H7 (cell line): ENCODE data around the gene IL22RA2. TPM values are rescaled to one million over a fixed set of nuclear protein-coding genes. Genes with fewer than 3 reads are reported as not detected.
"Not testable (repeated sequence)": the region's sequence is repeated elsewhere in the genome, so short reads cannot be mapped to it uniquely, and the experiment has no call there.

Source experiments
- DNase-seq: peaks from one replicate; pipeline ENCODE4 v3.0.0; 2012
- H3K27me3 ChIP-seq: 2 replicates; pipeline ENCODE4 v1.6.0; 2011; ENCODE audit warnings: mild to moderate bottlenecking, low read length; ENCODE audit not compliant: control insufficient read depth, insufficient read depth
- H3K36me3 ChIP-seq: replicated peaks from 2 replicates; pipeline ENCODE4 v1.5.1; 2011; ENCODE audit warnings: low read length; ENCODE audit not compliant: control insufficient read depth, insufficient read depth
- H3K4me3 ChIP-seq: 2 replicates; pipeline ENCODE4 v1.5.1; 2011; ENCODE audit warnings: low read depth, mild to moderate bottlenecking, control low read depth, low read length, moderate library complexity; ENCODE audit not compliant: insufficient read depth
- total RNA-seq: library from RNA; depleted of rRNA; stranded (reverse); fragments of >200 nt; shearing (Covaris generic); gene quantifications from 2 replicates; pipeline ENCODE4 v1.2.3, GENCODE V29; 2014

Gene IL22RA2
- total RNA-seq, 1 experiment from 2014 or later: not detected

GRCh38 chr6:137111296-137112066, 62.0 kb downstream of the IL22RA2 start:
- no peak for DNase-seq
- Histone ChIP-seq H3K4me3 (no peak overlapping the region), H3K36me3 (no peaks in the 10 kb centered on the region), H3K27me3 (no peaks in the 10 kb centered on the region)

GRCh38 chr6:137107767-137108105, 65.7 kb downstream of the IL22RA2 start:
- no peak for DNase-seq
- Histone ChIP-seq H3K36me3 (no peaks in the 10 kb centered on the region), H3K27me3 (no peaks in the 10 kb centered on the region), H3K4me3 (no peak overlapping the region)

GRCh38 chr6:137107047-137107766, 66.2 kb downstream of the IL22RA2 start:
- not testable (repeated sequence) for DNase-seq, H3K36me3 ChIP-seq, H3K4me3 ChIP-seq, H3K27me3 ChIP-seq

- Histone ChIP-seq H3K27me3 (no peaks in the 10 kb centered on the region), H3K4me3 (no peak overlapping the region), H3K36me3 (no peaks in the 10 kb centered on the region)
- no peak for DNase-seq
These were observed 67.3 kb downstream of the IL22RA2 start for GRCh38 chr6:137106183-137106582.

GRCh38 chr6:137105375-137105774, 68.1 kb downstream of the IL22RA2 start:
- no peak for DNase-seq
- Histone ChIP-seq H3K36me3 (no peaks in the 10 kb centered on the region), H3K4me3 (no peak overlapping the region), H3K27me3 (no peaks in the 10 kb centered on the region)

- no peak for DNase-seq
- Histone ChIP-seq H3K27me3 (no peaks in the 10 kb centered on the region), H3K36me3 (no peaks in the 10 kb centered on the region), H3K4me3 (no peak overlapping the region)
These were observed 68.5 kb downstream of the IL22RA2 start for GRCh38 chr6:137104926-137105325.

- no peaks in the 10 kb centered on the region for H3K27me3 ChIP-seq
- no peak overlapping the region for H3K4me3 ChIP-seq
- DNase-seq: no peak
- H3K36me3 ChIP-seq: no peaks in the 10 kb centered on the region
These were observed 70.5 kb downstream of the IL22RA2 start for GRCh38 chr6:137102851-137103492.

- H3K36me3 ChIP-seq: no peaks in the 10 kb centered on the region
- H3K4me3 ChIP-seq: no peak overlapping the region
- DNase-seq: no peak
These were observed 71.2 kb downstream of the IL22RA2 start for GRCh38 chr6:137102050-137102848.

GRCh38 chr6:137099689-137100403, 73.6 kb downstream of the IL22RA2 start:
- Histone ChIP-seq H3K27me3 (no peaks in the 10 kb centered on the region), H3K36me3 (no peaks in the 10 kb centered on the region), H3K4me3 (no peak overlapping the region)
- no peak for DNase-seq

More at GRCh38 chr6:137102050-137102848, 71.2 kb downstream of the IL22RA2 start:
- H3K27me3 ChIP-seq: no peaks in the 10 kb centered on the region

GRCh38 chr6:137097526-137097925, 75.9 kb downstream of the IL22RA2 start:
- H3K4me3 ChIP-seq: no peak overlapping the region
- no peak for DNase-seq
- no peaks in the 10 kb centered on the region for H3K36me3 ChIP-seq
- H3K27me3 ChIP-seq: no peaks in the 10 kb centered on the region

GRCh38 chr6:137097057-137097456, 76.4 kb downstream of the IL22RA2 start:
- no peaks in the 10 kb centered on the region for H3K27me3 ChIP-seq
- no peak for DNase-seq

GRCh38 chr6:137095651-137096238, 77.7 kb downstream of the IL22RA2 start:
- DNase-seq: no peak
- H3K4me3 ChIP-seq: no peak overlapping the region
- no peaks in the 10 kb centered on the region for H3K36me3 ChIP-seq
- no peaks in the 10 kb centered on the region for H3K27me3 ChIP-seq

More at GRCh38 chr6:137097057-137097456, 76.4 kb downstream of the IL22RA2 start:
- no peak overlapping the region for H3K4me3 ChIP-seq
- no peaks in the 10 kb centered on the region for H3K36me3 ChIP-seq

GRCh38 chr6:137095093-137095492, 78.4 kb downstream of the IL22RA2 start:
- peak; percentile 23 for DNase-seq
- Histone ChIP-seq H3K27me3 (no peaks in the 10 kb centered on the region), H3K4me3 (no peak overlapping the region), H3K36me3 (no peaks in the 10 kb centered on the region)
